Measurements from ENCODE around the gene BCR.

BCR gene

GRCh38 chr22:23181721-23182308 is 1.5 kb downstream of the BCR start:
- peak overlapping the region; percentile 82 for H3K4me3 ChIP-seq (replicated peaks; ENCODE audit: insufficient read depth, low read length)
- TF ChIP-seq REST (IDR thresholded peaks at IDR 0.05; ENCODE audit: insufficient replicate concordance, low read depth) (no peak), SPI1 (IDR thresholded peaks at IDR 0.05; ENCODE audit: borderline replicate concordance, low read depth) (no peak), GABPA (IDR thresholded peaks at IDR 0.05; ENCODE audit: low read depth) (no peak)
- H3K27ac ChIP-seq (replicated peaks), result peak overlapping the region; percentile 40
- no peak for DNase-seq (ENCODE audit: low read depth in 1 of 2, low spot score in 1 of 2)
- H3K27me3 ChIP-seq (ENCODE audit: insufficient read depth, poor library complexity, severe bottlenecking), result no peaks in the 10 kb centered on the region

GRCh38 chr22:23182309-23183060 is 2.2 kb downstream of the BCR start:
- Histone ChIP-seq H3K27me3 (ENCODE audit: insufficient read depth, poor library complexity, severe bottlenecking) (no peaks in the 10 kb centered on the region), H3K27ac (replicated peaks) (peak overlapping the region; percentile 40), H3K4me3 (replicated peaks; ENCODE audit: insufficient read depth, low read length) (peak overlapping the region; percentile 82)
- DNase-seq (ENCODE audit: low read depth in 1 of 2, low spot score in 1 of 2), result no peak
- no peak for TF ChIP-seq CTCF (IDR thresholded peaks at IDR 0.05; ENCODE audit: insufficient read depth, low read length)
- TF ChIP-seq SPI1 (IDR thresholded peaks at IDR 0.05; ENCODE audit: borderline replicate concordance, low read depth), result no peak
- no peak for TF ChIP-seq GABPA (IDR thresholded peaks at IDR 0.05; ENCODE audit: low read depth)
- no peak for TF ChIP-seq REST (IDR thresholded peaks at IDR 0.05; ENCODE audit: insufficient replicate concordance, low read depth)
- TF ChIP-seq POLR2AphosphoS5 (IDR thresholded peaks at IDR 0.05; ENCODE audit: low read depth), result no peak

GRCh38 chr22:23183061-23183698 is 2.9 kb downstream of the BCR start:
- DNase-seq (ENCODE audit: low read depth in 1 of 2, low spot score in 1 of 2), result no peak
- H3K27me3 ChIP-seq (ENCODE audit: insufficient read depth, poor library complexity, severe bottlenecking), result no peaks in the 10 kb centered on the region
- no peak for TF ChIP-seq REST (IDR thresholded peaks at IDR 0.05; ENCODE audit: insufficient replicate concordance, low read depth)
- no peak for TF ChIP-seq CTCF (IDR thresholded peaks at IDR 0.05; ENCODE audit: insufficient read depth, low read length)
- no peak for TF ChIP-seq POLR2AphosphoS5 (IDR thresholded peaks at IDR 0.05; ENCODE audit: low read depth)
- no peak for TF ChIP-seq SPI1 (IDR thresholded peaks at IDR 0.05; ENCODE audit: borderline replicate concordance, low read depth)
- TF ChIP-seq GABPA (IDR thresholded peaks at IDR 0.05; ENCODE audit: low read depth), result no peak
- peak overlapping the region; percentile 32 for H3K27ac ChIP-seq (replicated peaks)
- peak overlapping the region; percentile 82 for H3K4me3 ChIP-seq (replicated peaks; ENCODE audit: insufficient read depth, low read length)
